Measurements from ENCODE around the gene HCFC1.

Gene HCFC1

DNA sequence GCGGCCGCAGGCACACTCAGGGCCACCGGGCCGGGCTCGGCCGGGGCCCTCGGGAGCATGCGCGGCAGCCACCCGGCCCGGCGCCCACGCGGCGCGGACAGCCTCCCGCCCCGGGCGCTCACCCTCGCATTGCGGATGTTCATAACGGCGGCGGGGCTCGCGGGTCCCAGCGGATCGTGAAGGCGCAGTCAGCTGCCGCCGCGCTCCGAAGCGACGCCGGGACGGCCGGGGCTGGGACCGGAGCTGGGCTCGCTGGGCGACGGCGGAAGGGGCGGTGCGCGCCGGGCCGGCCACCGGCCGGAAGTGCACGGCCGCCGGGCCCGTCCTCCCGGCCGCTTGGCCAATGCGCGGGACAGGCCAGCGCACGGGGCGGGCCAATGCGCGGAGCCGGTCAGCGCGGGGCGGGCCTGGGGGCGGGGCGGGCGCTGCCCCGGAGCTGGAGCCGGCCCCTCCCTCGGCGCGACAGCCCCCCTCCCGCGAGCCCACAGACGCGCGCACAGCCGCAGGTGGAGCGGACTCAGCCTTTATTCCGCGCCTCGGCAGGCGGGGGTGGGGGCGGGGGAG lies 36.8 kb downstream of the HCFC1 start, which contains the start of gene NAA10:
Gene NAA10 (minus strand): TSS at position 276 of the 564 bp plus-strand sequence. CDS start 133 bp downstream, at position 143.
- no peak for FAIRE-seq
- peak; percentile 78 for DNase-seq (ENCODE audit: insufficient read length, low spot score)
- TF ChIP-seq, protein P1, sequence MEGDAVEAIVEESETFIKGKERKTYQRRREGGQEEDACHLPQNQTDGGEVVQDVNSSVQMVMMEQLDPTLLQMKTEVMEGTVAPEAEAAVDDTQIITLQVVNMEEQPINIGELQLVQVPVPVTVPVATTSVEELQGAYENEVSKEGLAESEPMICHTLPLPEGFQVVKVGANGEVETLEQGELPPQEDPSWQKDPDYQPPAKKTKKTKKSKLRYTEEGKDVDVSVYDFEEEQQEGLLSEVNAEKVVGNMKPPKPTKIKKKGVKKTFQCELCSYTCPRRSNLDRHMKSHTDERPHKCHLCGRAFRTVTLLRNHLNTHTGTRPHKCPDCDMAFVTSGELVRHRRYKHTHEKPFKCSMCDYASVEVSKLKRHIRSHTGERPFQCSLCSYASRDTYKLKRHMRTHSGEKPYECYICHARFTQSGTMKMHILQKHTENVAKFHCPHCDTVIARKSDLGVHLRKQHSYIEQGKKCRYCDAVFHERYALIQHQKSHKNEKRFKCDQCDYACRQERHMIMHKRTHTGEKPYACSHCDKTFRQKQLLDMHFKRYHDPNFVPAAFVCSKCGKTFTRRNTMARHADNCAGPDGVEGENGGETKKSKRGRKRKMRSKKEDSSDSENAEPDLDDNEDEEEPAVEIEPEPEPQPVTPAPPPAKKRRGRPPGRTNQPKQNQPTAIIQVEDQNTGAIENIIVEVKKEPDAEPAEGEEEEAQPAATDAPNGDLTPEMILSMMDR (IDR thresholded peaks at IDR 0.05; ENCODE audit: insufficient read depth, missing control alignments) = no peak

DNA sequence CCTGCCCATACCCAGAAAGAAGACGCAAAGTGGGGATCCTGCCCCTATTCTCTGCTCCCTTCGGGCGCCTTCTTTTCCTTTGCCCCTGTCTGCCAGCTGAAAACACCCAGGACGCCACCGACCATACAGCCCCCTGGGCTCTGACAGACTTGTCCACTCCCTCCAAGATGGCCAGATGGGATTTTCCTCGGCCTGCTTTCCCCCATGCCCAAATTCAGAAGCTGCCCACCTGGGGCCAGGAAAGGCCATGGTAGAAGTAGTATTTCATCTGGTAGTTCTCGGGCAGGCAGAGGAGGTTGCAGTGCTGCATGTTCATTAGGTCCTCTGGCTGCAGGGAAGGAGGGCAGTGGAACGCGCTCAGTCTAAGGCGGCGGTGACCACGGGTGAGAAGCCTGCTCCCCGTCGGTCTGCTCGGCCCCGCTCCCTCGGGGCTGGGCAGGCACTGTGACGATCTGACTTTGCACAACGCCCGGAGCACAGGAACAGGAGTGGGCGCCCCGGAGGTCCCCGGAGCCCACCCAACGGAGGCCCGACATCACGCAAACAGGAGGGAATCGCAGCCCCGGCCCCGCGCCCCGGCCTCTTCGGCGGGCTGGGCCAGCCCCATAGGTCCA lies 37.4 kb downstream of the HCFC1 start:
- DNase-seq (ENCODE audit: insufficient read length, low spot score) = no peak
- TF ChIP-seq, protein P1 (IDR thresholded peaks at IDR 0.05; ENCODE audit: insufficient read depth, missing control alignments) = no peak
- no peak for FAIRE-seq

GRCh38 chrX:153933748-153934147 lies 37.9 kb downstream of the HCFC1 start:
- DNase-seq (ENCODE audit: insufficient read length, low spot score) = no peak
- no peak for FAIRE-seq
- TF ChIP-seq, protein P1 (IDR thresholded peaks at IDR 0.05; ENCODE audit: insufficient read depth, missing control alignments) = no peak

GRCh38 chrX:153932220-153932915 lies 39.2 kb downstream of the HCFC1 start:
- DNase-seq (ENCODE audit: insufficient read length, low spot score) (no peak), FAIRE-seq (no peak)
- TF ChIP-seq, protein P1 (IDR thresholded peaks at IDR 0.05; ENCODE audit: insufficient read depth, missing control alignments) = no peak

- TF ChIP-seq, protein P1 (IDR thresholded peaks at IDR 0.05; ENCODE audit: insufficient read depth, missing control alignments) = no peak
- FAIRE-seq = no peak
- no peak for DNase-seq (ENCODE audit: insufficient read length, low spot score)
Observed at GRCh38 chrX:153931748-153932147, 39.9 kb downstream of the HCFC1 start.

- FAIRE-seq = no peak
- DNase-seq (ENCODE audit: insufficient read length, low spot score) = no peak
- TF ChIP-seq, protein P1 (IDR thresholded peaks at IDR 0.05; ENCODE audit: insufficient read depth, missing control alignments) = no peak
Observed at GRCh38 chrX:153931151-153931550, 40.5 kb downstream of the HCFC1 start.
